HG03064 (cell line): Measurements from ENCODE around the gene EIF2A.

Experiments used
- ATAC-seq: cut with Tn5 transposase; IDR thresholded peaks from one replicate; pipeline ENCODE4 v1.9.1; 2021; ENCODE audit warnings: low read depth; ENCODE audit not compliant: unreplicated experiment

EIF2A gene

DNA sequence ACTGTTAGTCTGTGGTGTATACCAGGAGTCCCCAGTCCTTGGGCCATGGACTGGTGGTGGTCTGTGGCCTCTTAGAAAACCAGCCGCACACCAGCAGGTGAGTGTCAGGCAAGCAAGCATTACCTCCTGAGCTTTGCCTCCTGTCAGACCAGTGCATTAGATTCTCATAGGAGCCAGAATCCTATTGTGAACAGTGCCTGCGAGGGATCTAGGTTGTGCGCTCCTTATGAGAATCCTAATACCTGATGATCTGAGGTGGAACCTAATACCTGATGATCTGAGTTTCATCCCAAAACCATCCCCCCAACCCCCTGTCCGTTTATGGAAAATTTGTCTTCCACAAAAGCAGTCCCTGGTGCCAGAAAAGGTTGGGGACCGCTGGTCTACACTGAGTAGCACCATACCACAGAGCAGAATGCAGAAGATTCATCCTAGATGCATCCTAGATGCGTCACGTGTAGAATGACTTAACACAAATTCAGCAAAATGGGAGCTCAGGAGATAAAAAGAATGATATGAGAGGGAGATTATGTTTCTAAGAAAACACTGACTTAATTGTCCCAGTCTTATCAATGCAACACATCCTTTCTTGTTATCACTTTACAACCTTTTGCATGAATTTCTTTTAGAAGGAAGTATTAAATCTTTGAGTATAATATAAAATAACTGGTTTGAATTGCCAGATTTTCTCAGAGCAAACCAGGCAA is 85.1 kb downstream of the EIF2A start:
- no peak for ATAC-seq

DNA sequence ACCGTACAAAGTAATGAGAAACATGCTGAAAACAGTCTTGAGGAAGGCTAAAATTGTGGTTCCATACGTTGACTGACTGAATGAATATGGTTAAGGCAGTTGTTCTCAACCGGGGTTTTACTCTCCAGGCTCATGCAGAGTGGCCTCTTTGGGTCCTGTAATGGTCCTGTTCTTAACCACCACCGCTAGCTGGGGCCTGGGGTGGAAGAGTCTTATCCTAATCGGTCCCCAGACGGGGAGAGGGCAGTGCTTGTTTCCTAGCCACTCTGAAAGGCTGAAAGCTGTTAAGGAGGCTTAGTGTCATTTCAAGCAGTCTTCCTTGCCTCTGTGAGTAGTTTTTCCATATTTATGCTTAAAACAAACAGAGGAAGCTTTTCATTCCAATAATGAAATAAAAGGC is 88.5 kb downstream of the EIF2A start:
- ATAC-seq = no peak

DNA sequence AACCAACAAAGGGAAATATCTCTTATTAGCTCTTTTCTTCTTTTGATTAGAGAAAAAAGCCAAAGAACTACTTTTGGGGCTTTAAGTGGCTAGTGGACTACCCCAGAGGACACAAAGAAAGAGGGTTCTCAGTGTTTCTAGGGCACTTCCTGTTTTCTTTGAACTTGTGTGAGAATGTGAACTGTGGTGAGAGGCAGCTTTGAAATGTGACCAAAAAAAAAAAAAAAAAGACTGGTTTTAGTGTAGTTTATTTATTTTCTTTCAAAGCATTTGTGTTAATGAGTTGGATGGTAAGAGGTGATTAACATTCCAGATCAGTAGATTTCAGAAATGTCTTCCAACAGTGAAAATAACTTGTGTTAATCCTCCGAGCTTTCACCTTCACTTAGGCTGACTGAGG is 88.9 kb downstream of the EIF2A start:
- ATAC-seq = no peak
